Cortex of kidney (tissue), 1 donor: ENCODE measurements around the gene FARS2.

Experiments
- DNase-seq: peaks from one replicate; lab custom pipeline; 2025; lab: John Stamatoyannopoulos, UW

The FARS2 gene

GRCh38 chr6:5506149-5506548, 244.8 kb downstream of the FARS2 start:
- DNase-seq: no peak

DNA sequence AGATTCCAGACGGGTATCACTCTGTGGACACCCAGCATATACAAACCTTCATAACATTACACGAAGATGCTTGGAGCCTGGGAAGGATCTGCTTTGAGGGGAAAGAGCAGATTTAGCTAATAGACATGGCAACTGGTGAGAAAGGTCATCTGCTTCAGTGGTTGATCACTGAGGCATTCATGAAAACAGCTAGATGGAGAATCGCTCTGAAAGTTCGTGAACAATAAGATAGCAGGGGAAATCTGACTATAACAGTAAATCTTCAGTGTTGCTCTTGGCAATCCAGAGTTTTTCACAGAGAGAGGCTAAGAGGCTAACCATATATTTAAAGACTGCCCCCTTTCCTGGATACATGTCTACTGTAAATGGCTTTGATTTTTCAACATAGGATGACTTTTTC, 245.3 kb downstream of the FARS2 start:
- DNase-seq: no peak

DNA sequence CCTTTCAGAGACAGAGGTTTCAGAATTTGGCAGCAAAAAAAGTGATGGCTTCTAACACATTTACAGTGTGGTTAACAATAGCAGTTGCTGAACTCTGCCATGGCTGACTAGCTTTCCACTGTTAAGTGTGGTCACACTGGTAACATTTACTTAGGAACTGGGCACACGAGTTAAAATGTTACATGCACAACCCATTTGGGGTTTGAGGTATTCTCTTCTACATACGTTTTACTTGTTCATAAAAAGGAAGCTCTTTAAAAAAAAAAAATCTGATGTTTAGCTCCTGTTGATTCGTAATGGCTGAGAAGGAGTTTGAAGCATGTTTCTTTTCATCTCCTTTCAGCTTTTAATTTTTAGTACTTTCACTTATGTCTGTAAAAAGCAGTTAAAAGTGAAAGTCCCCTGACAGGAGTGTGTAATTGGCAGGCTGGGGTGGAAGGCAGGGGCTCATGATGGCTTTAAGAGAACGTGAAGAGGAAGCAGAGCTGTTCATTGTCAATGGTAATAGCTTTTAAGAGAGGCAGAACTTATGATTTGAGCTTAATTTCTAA, 245.9 kb downstream of the FARS2 start:
- no peak for DNase-seq

- no peak for DNase-seq
Observed at GRCh38 chr6:5509106-5509505, 247.8 kb downstream of the FARS2 start.

DNA sequence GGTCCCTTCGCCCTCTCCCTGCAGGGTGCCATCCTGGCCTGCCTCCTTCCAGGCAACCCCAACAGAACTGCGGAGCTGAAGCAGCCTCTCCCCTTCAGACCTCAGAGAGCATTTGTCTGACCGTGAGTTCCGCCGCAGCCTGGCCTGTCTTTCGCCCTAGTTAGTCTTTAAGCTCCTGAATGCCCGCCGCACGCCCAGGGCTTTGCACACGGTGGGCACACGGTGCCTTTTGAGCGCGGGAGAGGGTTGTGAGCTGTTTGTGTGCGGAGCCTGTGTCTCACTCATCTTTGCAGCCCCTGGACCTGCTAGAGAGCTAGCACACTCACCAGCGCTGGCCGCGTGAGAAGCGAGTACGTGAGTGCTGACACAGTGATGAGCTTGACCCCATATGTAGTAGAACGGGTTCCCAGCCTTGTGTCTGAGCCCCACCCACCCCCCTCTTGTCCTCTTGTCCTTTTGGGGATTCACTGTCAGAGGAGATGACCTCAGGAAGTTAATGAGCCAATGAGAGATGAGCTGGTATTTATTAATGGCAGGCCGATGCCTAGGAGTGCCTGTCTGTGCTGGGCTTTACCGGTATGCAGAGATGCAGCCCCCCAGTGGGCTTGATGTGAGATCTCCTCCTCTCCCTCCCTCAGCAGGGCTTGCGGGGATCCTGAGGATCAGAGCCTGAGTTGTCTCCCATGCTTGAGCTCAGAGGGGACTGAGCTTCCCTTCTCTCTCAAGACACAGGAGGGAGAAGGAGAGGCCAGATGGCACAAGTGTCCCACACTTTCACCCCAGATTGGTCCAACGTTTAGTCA, 249.2 kb downstream of the FARS2 start:
- no peak for DNase-seq

GRCh38 chr6:5511954-5512353, 250.6 kb downstream of the FARS2 start:
- DNase-seq: no peak

DNA sequence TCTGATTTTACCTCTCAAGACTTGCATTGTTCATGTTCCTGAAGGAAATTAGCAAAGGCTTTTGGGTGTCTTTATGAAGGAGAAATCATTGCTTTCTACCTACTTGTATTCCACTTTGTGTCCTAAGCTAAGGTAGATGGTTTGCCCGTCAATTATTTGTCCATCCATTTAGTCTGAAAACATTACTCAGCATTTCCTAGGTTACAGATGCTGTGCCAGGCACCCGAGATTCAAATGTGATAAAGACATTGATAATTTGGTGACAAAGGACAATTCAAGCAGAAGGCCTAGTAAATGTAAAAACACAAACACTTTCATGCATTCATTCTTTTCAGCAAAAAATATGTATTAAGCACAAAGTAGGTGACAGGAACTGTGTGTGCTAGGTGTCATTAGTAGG, 251.1 kb downstream of the FARS2 start:
- DNase-seq: no peak

- DNase-seq: no peak
Observed at GRCh38 chr6:5513408-5513807, 252.1 kb downstream of the FARS2 start.

DNA sequence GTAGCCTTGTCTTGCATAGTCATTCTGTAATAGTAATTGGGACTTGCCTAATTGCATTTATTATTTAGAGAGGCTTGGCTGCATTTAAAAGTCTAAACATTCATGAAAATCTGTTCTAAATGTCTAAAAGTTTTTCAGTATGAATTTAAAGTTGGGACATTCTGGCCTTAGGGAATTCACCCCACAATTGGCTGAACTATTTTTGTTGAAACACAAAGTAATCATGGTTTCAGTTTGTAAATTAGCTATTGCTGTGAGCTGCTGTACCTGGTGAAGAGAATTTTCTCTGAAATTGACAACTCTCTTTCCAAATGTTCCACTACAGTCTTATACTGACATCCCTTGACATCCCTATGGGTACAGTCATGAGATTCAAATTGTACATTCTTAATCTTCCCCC, 253.0 kb downstream of the FARS2 start:
- no peak for DNase-seq

GRCh38 chr6:5515200-5515599, 253.9 kb downstream of the FARS2 start:
- DNase-seq: no peak

DNA sequence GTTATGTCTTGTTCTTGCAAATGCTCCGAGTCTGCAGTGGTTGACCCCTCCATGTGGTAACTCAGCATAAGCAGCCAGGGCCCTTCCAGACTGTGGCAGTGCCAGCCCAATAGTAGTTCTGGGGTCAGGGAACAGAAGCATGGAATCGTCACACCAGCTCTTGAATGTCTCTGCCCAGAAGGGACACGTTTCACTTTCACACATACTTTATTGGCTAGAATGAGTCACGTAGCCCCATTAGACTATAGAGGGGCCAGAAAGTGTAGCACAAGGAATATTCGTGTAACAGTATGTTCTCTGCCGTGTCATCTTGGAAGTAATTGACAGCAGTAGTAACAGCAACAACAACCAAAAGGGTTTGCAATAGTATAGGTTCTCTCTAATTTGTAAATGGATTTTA, 254.7 kb downstream of the FARS2 start:
- no peak for DNase-seq

GRCh38 chr6:5517796-5518195, 256.5 kb downstream of the FARS2 start:
- DNase-seq: no peak

GRCh38 chr6:5518936-5519491, 257.7 kb downstream of the FARS2 start:
- no peak for DNase-seq

GRCh38 chr6:5520796-5521195, 259.5 kb downstream of the FARS2 start:
- no peak for DNase-seq

DNA sequence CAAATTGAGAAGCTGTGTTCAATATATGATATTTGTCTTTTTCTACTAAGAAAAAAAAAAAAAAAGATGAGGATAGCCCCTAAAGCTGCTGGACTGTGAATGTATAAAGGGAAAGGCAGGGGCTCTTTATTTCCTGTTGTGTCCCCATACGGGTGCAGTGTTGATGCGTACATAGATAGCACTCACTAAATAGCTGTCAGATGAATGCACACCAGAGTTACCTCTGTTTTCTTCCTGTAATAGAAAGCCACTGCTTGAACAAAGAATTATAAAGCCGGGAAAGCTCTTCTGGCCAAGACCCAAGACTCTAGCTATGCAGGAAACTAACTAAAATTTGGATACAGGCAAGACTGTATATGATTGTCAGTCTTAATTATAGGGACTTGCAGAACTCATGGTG, 260.0 kb downstream of the FARS2 start:
- DNase-seq: no peak

- DNase-seq: no peak
Observed at GRCh38 chr6:5522147-5522546, 260.8 kb downstream of the FARS2 start.

DNA sequence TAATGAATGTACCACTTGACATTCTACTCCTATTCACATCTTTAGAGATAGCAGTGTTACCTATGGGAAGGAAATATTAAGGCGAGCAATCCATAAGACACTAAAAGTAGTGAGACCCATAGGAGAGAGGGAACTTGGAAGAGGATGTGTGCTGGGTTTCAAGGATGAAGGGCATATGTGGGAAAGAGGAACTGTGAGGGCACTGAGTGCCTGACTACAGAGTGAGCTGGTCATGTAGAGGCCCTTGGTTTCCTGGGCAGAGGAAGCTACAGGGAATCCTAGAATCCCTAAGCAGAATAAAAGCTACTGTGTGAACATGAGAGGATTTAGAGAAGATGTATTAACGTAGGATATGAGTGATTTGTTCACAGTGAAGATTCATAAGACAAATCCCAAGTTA, 262.8 kb downstream of the FARS2 start:
- DNase-seq: no peak

DNA sequence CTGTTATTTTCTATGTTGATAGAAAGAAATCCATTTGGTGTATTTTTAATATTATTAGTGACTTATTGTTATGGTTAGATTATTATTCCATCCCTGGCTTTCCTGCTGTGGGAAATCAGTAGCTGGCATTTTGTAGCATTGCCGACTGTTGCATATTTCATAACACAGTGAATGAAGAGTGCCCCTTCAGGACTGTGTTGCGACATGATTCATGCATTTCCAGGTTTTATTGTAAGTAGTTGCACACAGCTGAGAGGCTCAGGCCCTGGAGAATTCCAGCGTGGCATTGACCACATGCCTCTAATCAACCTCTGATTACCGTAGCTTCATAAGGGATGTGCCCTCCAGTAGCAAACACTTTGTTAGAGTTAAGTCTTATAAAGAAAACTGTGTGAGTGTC, 263.9 kb downstream of the FARS2 start:
- no peak for DNase-seq

- DNase-seq: no peak
Observed at GRCh38 chr6:5529015-5529414, 267.7 kb downstream of the FARS2 start.

DNA sequence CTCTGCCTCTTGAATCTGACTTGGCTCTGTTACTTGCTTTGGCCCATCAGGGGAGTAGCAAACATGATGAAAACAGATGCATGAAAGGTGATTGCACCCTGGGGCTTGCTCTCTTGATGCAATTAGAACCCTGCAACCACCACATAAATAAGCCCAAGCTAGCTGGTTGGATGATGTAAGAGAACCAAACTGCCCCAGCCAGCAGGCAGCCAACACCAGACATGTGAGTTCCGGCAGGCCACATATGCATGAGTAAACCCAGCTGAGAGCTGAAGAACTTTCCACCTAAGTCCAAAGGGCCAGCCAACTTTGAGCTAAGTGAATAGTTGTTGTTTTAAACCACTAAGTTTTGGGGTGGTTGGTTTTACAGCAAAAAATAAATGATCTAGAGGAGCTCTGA, 268.4 kb downstream of the FARS2 start:
- no peak for DNase-seq

- no peak for DNase-seq
Observed at GRCh38 chr6:5531161-5531560, 269.8 kb downstream of the FARS2 start.

GRCh38 chr6:5531853-5532375, 270.6 kb downstream of the FARS2 start:
- DNase-seq: no peak

- DNase-seq: no peak
Observed at GRCh38 chr6:5532941-5533340, 271.6 kb downstream of the FARS2 start.
